A549 (cell line): ENCODE data around the gene CD84. TPM values are rescaled to one million over a fixed set of nuclear protein-coding genes. Genes with fewer than 3 reads are reported as not detected.
"Not testable (repeated sequence)": the region's sequence is repeated elsewhere in the genome, so short reads cannot be mapped to it uniquely, and the experiment has no call there.

Source experiments
- ATAC-seq, 2 experiments: fragments of 200-7000 bp in 1 of 2; fragments of >200 bp in 1 of 2; cut with Nextera tagmentation in 1 of 2; cut with Tn5 transposase in 1 of 2; 3 replicates each; pipeline versions ENCODE4 v1.8.0 to v1.9.1; 2018 to 2020; ENCODE audit warnings: mild to moderate bottlenecking in 1 of 2, moderate library complexity in 1 of 2
- CTCF ChIA-PET: fragments of 300-600 bp; sonication (Branson Sonifier 250); formaldehyde crosslinking; extraction: SDS; loops from one replicate; lab custom pipeline; 2021; ENCODE audit warnings: antibody characterized with exemption, inconsistent platforms; lab: Yijun Ruan, JAX
- POLR2A ChIA-PET: fragments of 350-600 bp; formaldehyde crosslinking; extraction: SDS; loops from one replicate; lab custom pipeline; 2021; ENCODE audit warnings: antibody characterized with exemption, inconsistent platforms; lab: Yijun Ruan, JAX
- DNase-seq, 2 experiments: peaks; one replicate each; pipeline versions ENCODE4 v3.0.0 to v3.0.0-alpha.2; 2011 to 2016; ENCODE audit warnings: low read depth in 1 of 2, low spot score in 1 of 2
- FAIRE-seq: peaks from 2 replicates; lab custom pipeline; 2011; peaks lifted over from hg19 to GRCh38; lab: Jason Lieb, UNC
- H3K27ac ChIP-seq, 2 experiments: fragments of >200 bp; sonication (Bioruptor Twin); formaldehyde crosslinking; 3 replicates each; pipeline ENCODE4 v1.5.1; 2016 to 2017
- H3K4me1 ChIP-seq: fragments of >200 bp; sonication (Bioruptor Twin); formaldehyde crosslinking; 3 replicates; pipeline ENCODE4 v1.6.1; 2016
- H3K4me2 ChIP-seq: fragments of >200 bp; sonication (Bioruptor Twin); formaldehyde crosslinking; 3 replicates; pipeline ENCODE4 v1.6.1; 2016
- H3K4me3 ChIP-seq: fragments of >200 bp; sonication (Bioruptor Twin); formaldehyde crosslinking; 3 replicates; pipeline ENCODE4 v1.5.1; 2016
- H3K9me3 ChIP-seq: fragments of >200 bp; sonication (Bioruptor Twin); formaldehyde crosslinking; 3 replicates; pipeline ENCODE4 v1.6.1; 2016
- ATOH8 ChIP-seq: fragments of 250-450 bp; sonication (Bioruptor Pico); IDR thresholded peaks from 2 replicates; pipeline ENCODE4 v1.5.0; 2020; ENCODE audit warnings: low read depth, mild to moderate bottlenecking, moderate library complexity
- BCL3 ChIP-seq: fragments of >200 bp; sonication (Bioruptor Twin); formaldehyde crosslinking; IDR thresholded peaks from 3 replicates; pipeline ENCODE4 v1.6.1; 2016
- CBX2 ChIP-seq: fragments of 200-600 bp; sonication (generic); IDR thresholded peaks from 2 replicates; pipeline ENCODE4 v1.6.1; 2016; ENCODE audit warnings: low read depth, mild to moderate bottlenecking, borderline replicate concordance
- CHD4 ChIP-seq: fragments of 200-600 bp; sonication (generic); IDR thresholded peaks from 2 replicates; pipeline ENCODE4 v1.6.1; 2016; ENCODE audit warnings: antibody characterized with exemption, mild to moderate bottlenecking, borderline replicate concordance
- EHF ChIP-seq: fragments of 250-450 bp; sonication (Bioruptor Pico); IDR thresholded peaks from 2 replicates; pipeline ENCODE4 v1.5.0; 2020; ENCODE audit warnings: mild to moderate bottlenecking
- EP300 ChIP-seq, 2 experiments: fragments of >200 bp; sonication (Bioruptor Twin); formaldehyde crosslinking; IDR thresholded peaks; 2 replicates in 1 of 2; 3 replicates in 1 of 2; pipeline ENCODE4 v1.6.1; 2016 to 2017
- HEYL ChIP-seq: fragments of 250-450 bp; sonication (Bioruptor Pico); IDR thresholded peaks from 2 replicates; pipeline ENCODE4 v1.8.0; 2021; ENCODE audit warnings: mild to moderate bottlenecking, moderate library complexity
- HOXA7 ChIP-seq: fragments of 250-450 bp; sonication (Bioruptor Pico); IDR thresholded peaks from 2 replicates; pipeline ENCODE4 v1.5.0; 2020; ENCODE audit warnings: mild to moderate bottlenecking, moderate library complexity
- HOXB13 ChIP-seq: fragments of 250-450 bp; sonication (Bioruptor Pico); IDR thresholded peaks from 2 replicates; pipeline ENCODE4 v1.5.0; 2020; ENCODE audit warnings: low read depth, mild to moderate bottlenecking, moderate library complexity
- MAFK ChIP-seq: fragments of 450-650 bp; IDR thresholded peaks from 2 replicates; pipeline ENCODE4 v1.6.1; 2014; ENCODE audit not compliant: partially characterized antibody
- MAX ChIP-seq: IDR thresholded peaks from 2 replicates; pipeline ENCODE4 v1.6.1; 2012
- MAZ ChIP-seq: fragments of 150-350 bp; IDR thresholded peaks from 2 replicates; pipeline ENCODE4 v1.6.1; 2014; ENCODE audit warnings: antibody characterized with exemption, low read depth, low read length, borderline replicate concordance
- NFE2L2 ChIP-seq: fragments of 150-350 bp; conservative IDR thresholded peaks from 2 replicates; pipeline ENCODE4 v1.6.1; 2014; ENCODE audit warnings: low read length
- NPAS2 ChIP-seq: fragments of 250-450 bp; sonication (Bioruptor Pico); IDR thresholded peaks from 2 replicates; pipeline ENCODE4 v1.8.0; 2022; ENCODE audit warnings: mild to moderate bottlenecking, moderate library complexity, borderline replicate concordance
- RARB ChIP-seq: fragments of 250-450 bp; sonication (Bioruptor Pico); IDR thresholded peaks from 2 replicates; pipeline ENCODE4 v1.8.0; 2021; ENCODE audit warnings: mild to moderate bottlenecking, moderate library complexity
- RFX5 ChIP-seq: fragments of 450-650 bp; IDR thresholded peaks from 2 replicates; pipeline ENCODE4 v1.7.1; 2014; ENCODE audit warnings: antibody characterized with exemption, mild to moderate bottlenecking, moderate library complexity
- ZSCAN20 ChIP-seq: fragments of 250-450 bp; sonication (Bioruptor Pico); IDR thresholded peaks from 2 replicates; pipeline ENCODE4 v1.8.0; 2022; ENCODE audit warnings: mild to moderate bottlenecking, moderate library complexity
- WGBS: methylation state at CpG from one replicate; pipeline ENCODE4 v1.1.6; 2017; ENCODE audit errors: missing lambda C conversion rate; 5-methylcytosine and 5-hydroxymethylcytosine counted together
- polyA plus RNA-seq, 4 experiments: library from polyadenylated mRNA; depleted of rRNA in 3 of 4; stranded (reverse); fragments of >200 nt; fragmentation: RNase III in 1 of 4; extraction: RNeasy Plus Mini Kit Qiagen cat#74134 plus additional on column Dnase treatment in 1 of 4; gene quantifications; 2 replicates in 3 of 4; 3 replicates in 1 of 4; pipeline ENCODE4 v1.2.3, GENCODE V29; 2011 to 2017

CD84 gene
- polyA plus RNA-seq, 2 of the 4 experiments (the other 2 are of a cell fraction), result not detected

- ATAC-seq (peak; percentile 61 to 84; a peak in 5 of 6 replicates), DNase-seq (peak; percentile 23 to 38), FAIRE-seq (no peak)
- CTCF ChIA-PET, result no interaction called here
- Histone ChIP-seq H3K4me1 (peaks cover 21% of the 10 kb centered on the region), H3K27ac (peak overlapping the region; percentile 15 to 72; a peak in 4 of 6 replicates), H3K4me2 (peak overlapping the region; percentile 50), H3K4me3 (no peak overlapping the region), H3K9me3 (0 out of 3 replicates have a peak, but pooled peaks cover 3% of the 10 kb centered on the region)
- WGBS, result 25% methylated on average over 5 of the region's 5 CpGs
- TF ChIP-seq RFX5, result no peak
- TF ChIP-seq RARB (CRISPR knock-in tag), result no peak
- TF ChIP-seq BCL3, result no peak
- TF ChIP-seq MAX, result 0 out of 2 replicates have a peak, but pooled peaks have one; percentile 33
- TF ChIP-seq ATOH8, result no peak
- TF ChIP-seq HEYL (CRISPR knock-in tag), result no peak
- POLR2A ChIA-PET, result interaction anchor here (0.6 kb wide), 1 partner anchor 77 kb away, joined by 5 read pairs; no protein-coding TSS in a partner anchor
Observed at GRCh38 chr1:160519642-160520435, 59.5 kb downstream of the CD84 start.

GRCh38 chr1:160517519-160517918 is 61.8 kb downstream of the CD84 start:
- POLR2A ChIA-PET, CTCF ChIA-PET, H3K4me3 ChIP-seq, FAIRE-seq, H3K4me2 ChIP-seq, H3K27ac ChIP-seq, DNase-seq, H3K9me3 ChIP-seq, ATAC-seq: not testable (repeated sequence)
- H3K4me1 ChIP-seq, result peaks cover 21% of the 10 kb centered on the region
- 20% methylated on average over 2 of the region's 2 CpGs for WGBS

- FAIRE-seq, CTCF ChIA-PET: not testable (repeated sequence)
- 8% methylated on average over 1 of the region's 1 CpG for WGBS
Observed at GRCh38 chr1:160515908-160516307, 63.4 kb downstream of the CD84 start.

GRCh38 chr1:160504651-160505050 is 74.6 kb downstream of the CD84 start:
- WGBS, result 9% methylated on average over 2 of the region's 2 CpGs
- TF ChIP-seq EHF (CRISPR knock-in tag) (no peak), MAZ (no peak), NFE2L2 (no peak), EP300 (IDR thresholded peaks at IDR 0.05) (no peak), CHD4 (no peak)
- H3K4me1 ChIP-seq, result no peaks in the 10 kb centered on the region
- no peak for DNase-seq
- no peak overlapping the region for H3K4me2 ChIP-seq
- FAIRE-seq, result no peak
- H3K4me3 ChIP-seq, result no peak overlapping the region
- POLR2A ChIA-PET, result no interaction called here
- H3K9me3 ChIP-seq, result peaks cover 18% of the 10 kb centered on the region
- H3K27ac ChIP-seq, result no peak overlapping the region
- ATAC-seq, result no peak
- CTCF ChIA-PET, result no interaction called here

More at GRCh38 chr1:160515908-160516307, 63.4 kb downstream of the CD84 start:
- H3K4me2 ChIP-seq, POLR2A ChIA-PET, H3K4me3 ChIP-seq, H3K27ac ChIP-seq, ATAC-seq, DNase-seq, H3K9me3 ChIP-seq: not testable (repeated sequence)
- peaks cover 17% of the 10 kb centered on the region for H3K4me1 ChIP-seq

GRCh38 chr1:160503087-160503486 is 76.2 kb downstream of the CD84 start:
- no peak overlapping the region for H3K4me3 ChIP-seq
- ATAC-seq, result no peak
- no peak overlapping the region for H3K4me2 ChIP-seq
- ChIA-PET POLR2A (no interaction called here), CTCF (no interaction called here)
- no peak overlapping the region for H3K27ac ChIP-seq
- peaks cover 29% of the 10 kb centered on the region for H3K9me3 ChIP-seq
- WGBS, result 70% methylated on average over 6 of the region's 6 CpGs
- no peak for FAIRE-seq
- no peak for TF ChIP-seq NPAS2
- TF ChIP-seq HOXA7, result no peak
- no peak for TF ChIP-seq ZSCAN20 (CRISPR knock-in tag)
- TF ChIP-seq MAFK, result peak; percentile 61
- no peak for TF ChIP-seq HOXB13 (CRISPR knock-in tag)
- no peak for TF ChIP-seq CBX2
- TF ChIP-seq, all 56 proteins: peak for 1
- no peaks in the 10 kb centered on the region for H3K4me1 ChIP-seq
- DNase-seq, result no peak
